HEK293 (cell line): ENCODE data around the gene FAM181B.

Source experiments
- ATF2 ChIP-seq: fragments of 450-650 bp; formaldehyde crosslinking; IDR thresholded peaks from 2 replicates; pipeline ENCODE4 v1.5.1; 2016; ENCODE audit warnings: missing biosample characterization, missing genetic modification characterization, low read depth
- CTCF ChIP-seq: fragments of 450-650 bp; formaldehyde crosslinking; IDR thresholded peaks from 2 replicates; pipeline ENCODE4 v1.5.1; 2016; ENCODE audit warnings: missing biosample characterization, missing genetic modification characterization
- EGR2 ChIP-seq: fragments of 450-650 bp; formaldehyde crosslinking; IDR thresholded peaks from 2 replicates; pipeline ENCODE4 v1.5.1; 2016; ENCODE audit warnings: low read depth, missing biosample characterization, missing genetic modification characterization
- HOXA7 ChIP-seq: sonication (generic); formaldehyde crosslinking; IDR thresholded peaks from 2 replicates; pipeline ENCODE4 v1.8.1; 2022; ENCODE audit warnings: missing genetic modification reagents, borderline replicate concordance
- REST ChIP-seq: fragments of 450-650 bp; formaldehyde crosslinking; IDR thresholded peaks from 2 replicates; pipeline ENCODE4 v1.5.1; 2016; ENCODE audit warnings: missing biosample characterization, missing genetic modification characterization
- ZBTB7A ChIP-seq: fragments of 450-650 bp; formaldehyde crosslinking; IDR thresholded peaks from 2 replicates; pipeline ENCODE4 v1.5.1; 2016; ENCODE audit warnings: low read depth, missing biosample characterization, missing genetic modification characterization
- ZNF274 ChIP-seq, 2 experiments: fragments of 200-500 bp in 1 of 2; fragments of 450-650 bp in 1 of 2; sonication (Bioruptor generic) in 1 of 2; formaldehyde crosslinking in 1 of 2; IDR thresholded peaks; 2 replicates each; pipeline versions ENCODE4 v1.5.1 to v1.6.1; 2014 to 2016; ENCODE audit warnings: borderline replicate concordance in 1 of 2, inconsistent platforms in 1 of 2, low read length in 1 of 2, missing biosample characterization in 1 of 2, missing genetic modification characterization in 1 of 2
- ZNF785 ChIP-seq: fragments of 450-650 bp; formaldehyde crosslinking; IDR thresholded peaks from 2 replicates; pipeline ENCODE4 v1.5.1; 2016; ENCODE audit warnings: missing biosample characterization, missing genetic modification characterization

GRCh38 chr11:82732734-82733443, 775 bp downstream of the FAM181B start:
- TF ChIP-seq CTCF (tag by site-specific recombination) (no peak), ZBTB7A (tag by site-specific recombination) (no peak), EGR2 (tag by site-specific recombination) (no peak), REST (no peak), HOXA7 (no peak), ATF2 (no peak), ZNF785 (tag by site-specific recombination) (no peak), ZNF274 (IDR thresholded peaks at IDR 0.05; ENCODE audit: low read length) (no peak), ZNF274 (tag by site-specific recombination; IDR thresholded peaks at IDR 0.05; ENCODE audit: borderline replicate concordance) (no peak)
